NOMO-1 (cell line): ENCODE measurements around the gene ADGRV1.
"Not testable (repeated sequence)": the region's sequence is repeated elsewhere in the genome, so short reads cannot be mapped to it uniquely, and the experiment has no call there.

Experiments used
- DNase-seq, 2 experiments: peaks; one replicate each; lab custom pipeline; 2025; ENCODE audit not compliant: unreplicated experiment in 2 of 2; lab: John Stamatoyannopoulos, UW

The ADGRV1 gene

DNA sequence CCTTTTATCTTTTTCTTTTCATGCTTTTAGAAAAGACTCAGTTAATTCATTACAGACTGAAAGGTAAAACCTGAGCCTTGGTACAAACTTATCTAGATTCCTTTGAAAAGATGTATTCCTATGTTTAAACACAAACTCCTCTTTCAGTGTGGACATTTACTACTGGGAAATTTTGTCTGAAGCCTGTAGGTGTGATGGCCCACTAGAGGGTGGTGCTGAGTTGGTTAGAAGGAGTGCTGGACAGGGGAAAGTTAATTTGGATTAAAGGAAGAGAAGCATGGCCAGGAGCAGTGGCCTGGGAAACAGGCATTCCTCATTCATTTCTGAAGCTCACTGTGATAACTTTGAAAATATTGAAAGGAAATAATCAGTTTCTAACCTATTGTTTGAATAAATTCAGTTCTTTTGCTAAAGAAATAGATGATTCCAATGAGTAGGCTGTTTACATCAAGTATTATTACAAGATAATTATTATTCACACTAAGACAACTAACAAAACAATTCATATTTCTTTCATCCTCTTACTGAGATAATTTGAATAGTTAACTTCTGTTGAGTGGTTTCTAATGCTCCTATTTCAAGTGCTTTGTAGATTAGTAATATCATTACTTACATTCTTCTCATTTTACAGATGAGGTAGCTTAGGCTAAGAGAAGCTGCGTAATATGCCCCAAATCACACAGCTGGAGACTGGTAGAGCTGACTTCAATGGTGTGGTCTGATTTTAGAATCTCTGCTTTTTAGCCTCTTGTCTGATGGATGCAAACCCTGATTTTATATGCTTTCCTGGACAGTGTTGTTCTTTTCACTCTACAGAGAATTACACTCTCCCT is 150.9 kb downstream of the ADGRV1 start:
- DNase-seq = no peak

- DNase-seq = no peak
Observed at GRCh38 chr5:90718387-90718786, 159.8 kb downstream of the ADGRV1 start.

GRCh38 chr5:90739567-90739966 is 181.0 kb downstream of the ADGRV1 start:
- no peak for DNase-seq

DNA sequence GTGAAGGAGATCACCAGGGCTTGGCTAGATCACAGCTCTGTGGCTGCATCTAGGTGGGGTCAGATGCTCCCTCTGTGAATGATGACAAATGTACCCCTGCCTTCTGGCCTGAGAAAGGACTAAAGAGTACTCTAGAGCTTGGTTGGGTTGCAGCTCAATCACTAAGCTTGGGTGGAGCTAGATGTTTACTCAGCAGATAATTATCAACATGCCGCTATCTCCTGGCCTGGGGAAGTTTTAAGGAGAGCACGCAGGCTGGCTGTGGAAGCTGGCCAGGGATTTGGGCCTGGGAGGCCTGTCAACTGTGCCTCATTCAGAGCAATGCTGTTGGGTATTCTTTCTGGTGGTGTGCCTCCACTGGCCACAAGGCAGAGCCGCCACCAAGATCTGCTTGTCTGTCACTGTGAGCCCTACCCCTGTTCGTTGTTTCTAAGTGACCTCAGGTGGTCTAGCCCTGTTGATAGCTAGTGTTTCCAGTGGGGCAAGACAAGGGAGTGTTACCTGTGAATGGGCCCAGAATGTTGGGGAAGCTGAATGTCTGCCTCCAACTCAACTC is 181.7 kb downstream of the ADGRV1 start:
- no peak for DNase-seq

GRCh38 chr5:90741022-90741564 is 182.5 kb downstream of the ADGRV1 start:
- no peak for DNase-seq

DNA sequence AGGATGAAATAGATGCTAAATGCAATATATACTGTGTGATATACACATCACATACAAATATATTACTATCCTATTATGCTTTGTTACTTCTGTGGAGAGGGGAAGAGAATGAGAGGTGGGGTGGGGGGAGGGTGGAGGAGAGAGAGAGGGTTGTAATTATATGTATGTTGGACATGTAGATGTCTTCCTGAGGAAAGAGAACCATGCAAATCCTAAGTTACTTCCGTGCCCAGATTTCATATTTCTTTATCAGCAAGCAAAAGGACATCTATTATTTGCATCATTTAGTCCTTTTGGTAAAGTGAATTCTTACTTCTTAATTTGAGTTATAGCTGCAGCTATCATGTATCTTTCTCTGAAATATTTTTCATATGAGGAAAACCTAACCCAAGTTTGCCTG is 187.5 kb downstream of the ADGRV1 start:
- DNase-seq = no peak

GRCh38 chr5:90747175-90747574 is 188.6 kb downstream of the ADGRV1 start:
- no peak for DNase-seq

GRCh38 chr5:90747693-90748092 is 189.1 kb downstream of the ADGRV1 start:
- no peak for DNase-seq

DNA sequence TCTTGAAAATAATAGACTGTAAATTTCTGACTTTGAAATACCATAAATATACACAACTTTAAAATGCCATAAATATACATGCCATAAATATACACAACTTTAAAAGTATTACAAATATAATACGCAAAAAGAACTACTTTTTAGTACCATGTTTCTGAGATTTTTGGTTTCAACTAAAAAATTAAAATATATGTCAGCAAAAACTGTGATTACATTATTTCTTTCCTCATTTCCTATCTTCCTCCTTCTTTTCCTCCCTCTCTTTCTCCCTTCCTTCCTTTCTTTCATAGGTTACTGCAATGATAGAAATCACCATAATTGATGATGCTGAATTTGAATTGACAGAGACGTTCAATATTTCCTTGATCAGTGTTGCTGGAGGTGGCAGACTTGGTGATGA is 200.5 kb downstream of the ADGRV1 start:
- DNase-seq = no peak

DNA sequence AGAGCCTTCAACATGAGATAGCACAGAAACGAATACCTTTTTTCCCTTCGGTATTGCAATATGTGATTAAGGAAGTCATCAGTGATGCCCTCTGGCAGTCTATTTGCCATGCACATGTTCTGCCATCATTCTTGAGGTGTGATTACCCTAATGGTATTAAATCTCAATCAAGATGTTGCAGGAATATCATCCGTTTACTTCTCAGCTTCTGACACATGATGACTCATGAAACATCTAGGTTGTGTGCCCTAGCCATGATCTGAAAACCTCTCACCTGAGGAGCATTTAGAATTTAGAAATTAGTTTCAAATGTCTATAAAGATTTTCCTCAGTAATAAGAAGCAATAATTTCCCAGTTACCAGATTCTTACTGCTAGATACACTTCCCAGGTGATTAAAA is 209.1 kb downstream of the ADGRV1 start:
- no peak for DNase-seq

DNA sequence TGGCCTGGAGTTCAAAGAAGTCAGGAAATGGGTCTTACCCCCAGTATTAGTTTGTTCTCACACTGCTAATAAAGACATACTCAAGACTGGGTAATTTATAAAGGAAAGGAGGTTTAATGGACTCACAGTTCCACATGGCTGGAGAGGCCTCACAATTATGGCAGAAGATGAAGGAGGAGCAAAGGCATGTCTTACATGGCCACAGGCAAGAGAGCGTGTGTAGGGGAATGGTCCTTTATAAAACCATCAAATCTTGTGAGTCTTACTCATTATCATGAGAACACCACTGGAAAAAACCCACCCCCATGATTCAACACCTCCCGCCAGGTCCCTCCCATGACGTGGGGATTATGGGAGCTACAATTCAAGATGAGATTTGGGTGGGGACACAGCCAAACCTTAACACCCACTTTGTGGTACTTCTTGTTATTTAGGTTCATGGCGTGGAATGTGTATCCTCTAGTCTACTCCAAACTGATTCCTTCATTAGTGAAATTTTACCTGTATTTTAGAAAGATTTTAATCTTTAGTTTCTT is 211.5 kb downstream of the ADGRV1 start:
- DNase-seq = not testable (repeated sequence)

DNA sequence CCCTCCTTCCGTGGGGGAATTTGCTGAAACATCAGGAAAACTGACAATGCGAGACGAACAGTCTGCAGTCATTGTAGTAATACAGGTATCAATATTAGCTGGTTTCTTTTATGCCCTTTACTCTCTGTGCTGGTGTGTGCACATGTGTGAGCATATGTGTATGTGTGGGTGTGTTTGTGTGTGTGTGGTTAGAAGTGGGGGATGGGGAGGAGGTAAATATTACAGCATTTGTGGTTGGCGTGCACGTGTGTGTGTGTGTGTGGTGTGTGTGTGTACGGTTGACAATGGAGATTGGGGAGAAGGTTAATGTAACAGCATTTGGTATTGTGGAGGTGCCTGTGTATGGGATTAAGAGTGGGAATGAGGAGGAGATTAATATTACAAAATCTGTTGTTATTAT is 219.4 kb downstream of the ADGRV1 start:
- DNase-seq = no peak

GRCh38 chr5:90783460-90784333 is 225.1 kb downstream of the ADGRV1 start:
- peak in 1 of 2 experiments; percentile 53 for DNase-seq

- no peak for DNase-seq
Observed at GRCh38 chr5:90786756-90787155, 228.2 kb downstream of the ADGRV1 start.

GRCh38 chr5:90792725-90793124 is 234.1 kb downstream of the ADGRV1 start:
- no peak for DNase-seq

- no peak for DNase-seq
Observed at GRCh38 chr5:90793183-90793582, 234.6 kb downstream of the ADGRV1 start.

- not testable (repeated sequence) for DNase-seq
Observed at GRCh38 chr5:90796919-90797318, 238.3 kb downstream of the ADGRV1 start.

- DNase-seq = not testable (repeated sequence)
Observed at GRCh38 chr5:90800082-90800481, 241.5 kb downstream of the ADGRV1 start.

- not testable (repeated sequence) for DNase-seq
Observed at GRCh38 chr5:90800515-90800914, 241.9 kb downstream of the ADGRV1 start.

DNA sequence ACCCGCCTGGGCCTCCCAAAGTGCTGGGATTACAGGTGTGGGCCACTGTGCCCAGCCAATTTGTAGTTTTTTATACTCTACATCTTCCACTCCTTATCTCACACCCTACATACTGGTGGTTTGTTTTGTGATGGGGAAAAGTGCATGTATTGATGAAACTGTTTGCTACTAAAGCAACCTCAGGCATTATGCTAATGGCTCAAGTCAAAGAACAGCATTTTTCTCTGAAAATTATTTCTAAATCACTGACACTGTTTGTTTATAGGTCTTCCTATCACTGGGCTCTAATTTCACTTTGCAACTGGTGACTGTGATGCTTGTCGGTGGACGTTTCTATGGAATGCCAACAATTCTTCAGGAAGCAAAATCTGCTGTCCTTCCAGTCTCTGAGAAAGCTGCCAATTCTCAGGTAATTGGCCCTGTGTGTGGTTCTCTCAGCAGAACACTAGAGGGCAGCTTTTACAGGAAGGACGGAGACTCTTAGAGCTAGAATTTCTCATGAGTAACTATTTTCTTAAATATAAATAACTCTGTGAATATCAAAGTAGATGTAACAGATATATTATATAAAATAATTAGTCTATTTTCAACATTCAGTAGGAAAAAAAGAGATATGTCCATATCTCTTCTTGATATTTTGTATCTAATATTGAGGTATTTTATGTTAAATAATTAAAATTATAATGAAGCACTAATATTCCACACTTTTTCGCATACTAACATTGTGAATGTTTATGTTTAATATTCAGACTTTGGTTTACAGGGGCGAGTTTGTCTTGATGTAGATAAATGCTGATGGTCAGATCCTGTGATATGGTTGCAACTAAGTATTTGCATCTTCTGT is 244.1 kb downstream of the ADGRV1 start:
- peak in 1 of 2 experiments; percentile 41 for DNase-seq
